Activated naive CD4-positive, alpha-beta T cell treated with Interleukin-2 at 50 U/mL for 16 hours (primary cell): ENCODE measurements around the gene HLF.
A peak's percentile ranks its signal among the peaks of the same experiment; 100 is the strongest.

Experiments used
- DNase-seq: peaks from one replicate; pipeline ENCODE4 v3.0.0-alpha.2; 2020

Gene HLF, protein sequence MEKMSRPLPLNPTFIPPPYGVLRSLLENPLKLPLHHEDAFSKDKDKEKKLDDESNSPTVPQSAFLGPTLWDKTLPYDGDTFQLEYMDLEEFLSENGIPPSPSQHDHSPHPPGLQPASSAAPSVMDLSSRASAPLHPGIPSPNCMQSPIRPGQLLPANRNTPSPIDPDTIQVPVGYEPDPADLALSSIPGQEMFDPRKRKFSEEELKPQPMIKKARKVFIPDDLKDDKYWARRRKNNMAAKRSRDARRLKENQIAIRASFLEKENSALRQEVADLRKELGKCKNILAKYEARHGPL

DNA sequence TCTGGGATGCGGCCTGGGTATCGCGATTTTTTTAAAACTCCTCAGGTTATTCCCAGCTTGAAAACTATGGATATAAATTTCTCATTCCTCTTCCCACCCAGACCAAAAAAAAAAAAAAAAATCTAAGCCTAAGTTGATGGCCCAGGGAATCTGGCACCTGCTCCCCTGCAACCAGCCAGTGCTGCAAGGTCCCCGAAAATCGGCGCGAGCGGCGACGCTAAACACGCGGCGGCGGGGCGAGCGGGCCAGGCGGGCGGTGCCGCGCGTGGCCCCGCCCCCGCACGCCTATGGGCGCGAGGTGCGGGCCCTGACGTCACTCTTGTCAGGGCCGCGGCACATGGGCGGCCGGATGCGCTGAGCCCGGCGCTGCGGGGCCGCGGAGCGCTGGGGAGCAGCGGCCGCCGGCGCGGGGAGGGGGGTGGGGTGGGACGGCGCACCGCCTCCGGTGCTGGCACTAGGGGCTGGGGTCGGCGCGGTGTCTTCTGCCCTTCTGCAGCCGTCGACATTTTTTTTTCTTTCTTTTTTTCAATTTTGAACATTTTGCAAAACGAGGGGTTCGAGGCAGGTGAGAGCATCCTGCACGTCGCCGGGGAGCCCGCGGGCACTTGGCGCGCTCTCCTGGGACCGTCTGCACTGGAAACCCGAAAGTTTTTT, at the start of gene HLF:
HLF (plus strand) TSS at position 316 of the 654 bp plus-strand sequence. CDS start 525 bp downstream, outside the sequence.
- peak; percentile 83 for DNase-seq

DNA sequence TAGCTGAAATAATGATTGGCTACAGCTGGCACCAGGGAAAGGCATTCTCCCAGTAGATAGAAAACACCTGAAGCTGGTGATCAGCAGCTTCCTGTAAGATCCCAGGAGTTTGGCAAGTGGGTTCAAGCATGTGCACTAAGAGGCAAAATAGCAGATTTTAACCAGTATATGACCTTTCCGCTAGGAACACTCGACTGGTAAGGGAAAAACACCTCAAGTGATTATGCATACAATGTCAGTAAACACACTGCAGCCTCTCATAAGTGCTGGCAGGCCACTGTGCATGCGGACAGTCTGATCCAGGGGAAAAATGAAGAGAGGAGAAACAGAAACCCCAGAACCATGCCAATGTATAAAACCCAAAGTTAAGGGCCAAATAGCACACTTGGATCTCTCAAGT, 49.0 kb upstream of the HLF start:
- no peak for DNase-seq

DNA sequence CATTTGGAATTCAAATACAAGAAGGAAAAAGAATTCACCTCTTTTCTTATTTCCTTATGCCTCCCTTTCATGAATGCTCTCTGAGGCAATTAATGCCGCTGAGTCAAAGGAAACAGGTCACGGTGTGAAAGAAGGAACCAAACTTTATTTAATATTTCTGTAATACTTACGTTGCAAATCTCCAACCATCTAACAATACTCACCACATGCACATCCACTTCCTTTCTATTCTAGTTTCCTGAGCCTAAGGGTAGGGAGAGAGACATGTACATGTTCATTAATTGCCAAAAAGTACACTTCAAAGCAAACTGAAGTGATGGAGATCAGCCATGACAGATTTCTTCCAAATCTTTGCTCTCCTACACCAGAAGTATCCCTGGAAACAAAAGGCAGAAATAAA, 47.9 kb upstream of the HLF start:
- DNase-seq = no peak

DNA sequence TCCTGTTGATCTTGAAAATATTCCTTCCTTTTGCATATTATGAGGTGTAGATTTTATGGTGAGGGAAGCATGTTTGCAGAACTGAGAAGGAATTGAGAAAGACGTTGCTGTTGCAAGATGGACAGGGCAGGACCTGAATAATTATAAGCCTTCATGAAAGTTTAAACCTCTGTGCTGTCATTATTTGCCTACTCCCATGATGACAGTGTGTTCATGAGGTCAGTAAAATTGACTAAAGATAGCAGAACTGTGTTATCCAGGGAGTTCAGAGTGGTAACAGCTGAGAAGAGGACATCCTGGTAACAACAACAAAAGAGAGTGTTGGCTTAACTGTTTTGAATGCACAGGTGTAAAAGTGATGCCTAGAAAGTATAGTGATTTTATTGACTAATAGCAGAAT, 45.3 kb upstream of the HLF start:
- DNase-seq = no peak

DNA sequence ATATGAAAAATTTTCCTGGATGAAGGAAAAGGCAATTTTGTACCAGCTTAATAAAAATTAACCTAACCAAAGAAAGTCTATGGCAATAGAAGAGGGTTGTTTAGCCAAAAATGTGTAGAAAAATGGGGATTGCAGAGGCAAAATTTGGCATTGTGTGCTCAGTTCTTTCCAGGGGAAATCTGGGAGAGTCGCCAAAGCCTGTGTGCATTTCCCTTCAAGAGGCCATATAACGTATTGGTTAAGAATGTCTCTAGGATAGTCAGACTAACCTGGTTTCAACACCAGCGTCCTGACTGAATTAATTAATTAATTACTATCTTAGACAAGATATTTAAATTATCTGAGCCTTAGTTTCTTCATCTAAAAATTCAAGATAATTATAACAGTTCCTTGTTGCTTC, 44.8 kb upstream of the HLF start:
- no peak for DNase-seq

DNA sequence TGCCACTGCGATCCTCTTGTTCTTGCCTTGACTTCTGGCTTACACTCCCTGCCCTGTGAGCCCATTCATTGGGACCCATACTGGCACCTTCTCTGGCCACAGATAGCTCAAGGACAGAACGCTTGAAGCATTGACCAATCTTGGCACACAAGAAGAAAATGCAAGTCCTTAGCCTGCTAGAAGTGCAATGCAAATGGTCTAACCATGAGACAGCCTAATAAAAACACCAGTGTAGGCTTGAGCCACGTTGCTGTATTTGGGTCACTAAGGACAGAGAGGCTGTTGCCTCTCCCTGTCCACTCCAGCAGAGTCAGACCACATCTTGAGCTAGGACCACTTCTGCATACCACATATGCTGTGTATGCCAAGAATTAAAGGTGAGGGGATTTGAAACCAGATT, 41.2 kb upstream of the HLF start:
- DNase-seq = no peak

DNA sequence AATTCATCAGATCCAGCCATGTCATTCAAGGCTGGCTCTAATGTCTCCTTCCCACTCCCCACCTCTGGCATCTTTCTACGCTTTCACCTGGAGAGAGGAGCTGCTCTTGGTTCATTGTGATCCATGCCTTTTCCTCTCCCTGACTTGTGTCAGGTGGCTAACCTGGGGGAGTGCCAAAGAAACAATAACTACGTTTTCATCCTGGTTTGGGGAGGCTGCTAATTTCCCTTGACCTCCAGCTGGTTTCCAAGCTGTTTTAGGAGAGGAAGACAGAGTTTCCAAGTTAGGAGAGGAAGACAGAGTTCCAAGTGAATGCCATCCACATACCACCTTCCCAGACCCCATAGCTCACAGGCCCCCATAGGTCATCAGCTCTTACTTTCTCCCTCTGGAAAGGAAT, 40.0 kb upstream of the HLF start:
- DNase-seq = no peak

DNA sequence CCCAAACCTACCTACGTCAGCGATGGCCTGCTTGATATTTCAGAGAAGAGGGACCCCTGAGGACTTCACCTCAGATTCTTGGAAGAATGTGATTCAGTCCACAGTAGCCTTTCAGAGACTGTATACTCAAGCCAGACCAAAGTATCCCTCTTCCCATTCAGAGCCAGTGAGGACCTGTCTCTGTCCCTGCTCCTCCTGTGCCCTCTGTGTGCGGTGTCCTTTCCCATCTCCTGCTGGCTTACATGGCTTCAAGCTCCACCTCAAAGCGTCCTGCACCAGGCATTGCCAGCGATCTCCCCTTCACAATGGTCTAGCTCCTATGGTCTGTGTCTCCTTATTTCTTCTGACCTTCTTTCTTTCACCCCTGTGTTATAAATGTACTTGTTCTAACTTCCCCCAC, 39.5 kb upstream of the HLF start:
- no peak for DNase-seq

DNA sequence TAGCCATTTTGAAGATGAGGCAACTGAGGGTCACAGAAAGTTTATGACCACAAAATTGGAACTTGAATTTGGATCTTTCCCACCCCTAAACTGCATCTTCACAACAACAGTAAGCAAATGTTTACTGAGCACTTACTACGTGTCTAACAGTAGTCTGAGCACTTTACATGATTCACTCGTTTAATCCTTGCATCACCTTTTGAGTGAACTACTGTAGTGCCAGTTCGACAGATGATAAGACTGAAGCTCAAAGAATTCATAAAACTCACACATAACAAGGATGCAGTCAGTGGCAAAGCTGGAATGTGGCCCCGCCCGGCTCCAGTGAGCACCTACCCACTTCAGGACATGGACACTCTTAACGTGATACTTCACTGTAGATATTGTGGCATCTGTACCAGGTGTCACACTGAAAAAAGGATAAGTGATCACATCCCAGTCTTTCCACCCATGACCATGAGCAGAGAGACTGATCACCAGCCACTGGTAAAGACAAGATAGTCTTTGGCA, 36.0 kb upstream of the HLF start:
- DNase-seq = no peak

DNA sequence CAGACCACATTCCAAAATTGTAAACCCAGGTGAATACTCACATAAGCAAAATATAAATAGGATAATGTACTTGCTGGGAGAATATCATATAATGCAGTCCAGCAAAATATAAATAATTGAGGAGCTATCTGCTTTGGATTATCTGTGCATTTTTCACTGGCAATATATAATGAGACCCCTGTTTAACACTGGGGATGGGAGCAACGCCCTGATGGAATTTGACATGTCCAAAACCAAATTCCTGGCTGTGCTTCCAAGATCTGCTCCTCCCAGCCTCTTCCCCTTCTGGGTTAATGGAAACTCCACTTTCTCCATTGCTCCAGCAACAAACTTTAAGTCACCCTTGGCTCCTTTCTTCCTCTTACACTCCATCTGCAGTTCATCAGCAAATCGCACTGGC, 35.5 kb upstream of the HLF start:
- no peak for DNase-seq

DNA sequence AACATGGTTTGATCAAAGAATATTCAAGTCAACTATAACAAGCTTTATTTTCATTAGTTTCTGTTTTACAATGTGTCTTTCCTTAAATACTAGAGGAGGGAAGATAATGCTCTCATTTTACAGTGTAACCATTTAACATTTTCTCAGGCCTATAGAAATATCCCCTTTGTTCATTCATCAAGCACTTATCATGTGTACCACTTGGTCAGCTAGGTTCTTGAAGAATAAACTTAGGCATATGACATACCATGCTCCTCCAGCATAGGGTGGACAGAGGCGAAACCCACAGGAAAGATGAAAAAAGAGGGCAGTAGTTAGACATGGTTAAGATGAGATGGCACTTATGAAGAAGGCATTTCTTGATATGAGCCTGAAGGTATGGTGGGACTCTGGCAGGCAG, 34.0 kb upstream of the HLF start:
- no peak for DNase-seq

DNA sequence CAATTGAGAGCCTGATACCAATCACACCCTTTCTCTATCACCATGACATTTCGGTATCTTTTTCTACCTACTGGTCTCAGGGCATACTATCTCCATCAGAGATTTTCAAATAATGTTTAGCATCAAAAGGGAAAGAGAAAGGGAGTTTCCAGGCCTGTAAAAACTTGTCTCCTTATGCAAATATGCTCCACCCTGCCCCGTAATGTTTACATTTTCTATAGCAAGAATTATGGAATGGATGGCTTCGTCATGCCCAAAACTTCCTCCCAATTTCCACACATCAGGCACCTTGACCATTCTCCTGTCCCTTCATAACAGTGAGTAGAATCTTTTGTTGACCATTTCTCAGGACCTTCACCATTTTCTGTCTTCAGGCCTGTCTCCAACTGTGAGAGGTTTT, 30.9 kb upstream of the HLF start:
- DNase-seq = no peak

DNA sequence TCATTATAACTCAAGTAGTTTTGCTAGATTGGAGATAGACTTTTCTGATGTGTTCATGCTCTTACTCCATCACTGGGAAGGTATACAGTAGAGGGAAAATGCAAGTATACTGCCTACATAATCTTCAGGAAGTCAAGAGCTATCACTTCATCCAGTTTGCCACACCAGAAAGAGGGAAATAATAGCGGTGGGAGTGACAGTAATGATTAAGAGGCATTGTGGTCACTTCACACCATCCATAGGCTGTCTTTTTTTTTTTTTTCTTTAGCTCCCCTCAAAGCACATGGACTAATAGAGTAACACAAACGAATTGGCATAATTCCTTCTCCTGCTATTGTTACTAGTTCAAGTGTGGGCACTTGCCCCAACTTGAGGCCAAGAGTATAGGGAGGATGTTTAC, 28.4 kb upstream of the HLF start:
- DNase-seq = no peak

DNA sequence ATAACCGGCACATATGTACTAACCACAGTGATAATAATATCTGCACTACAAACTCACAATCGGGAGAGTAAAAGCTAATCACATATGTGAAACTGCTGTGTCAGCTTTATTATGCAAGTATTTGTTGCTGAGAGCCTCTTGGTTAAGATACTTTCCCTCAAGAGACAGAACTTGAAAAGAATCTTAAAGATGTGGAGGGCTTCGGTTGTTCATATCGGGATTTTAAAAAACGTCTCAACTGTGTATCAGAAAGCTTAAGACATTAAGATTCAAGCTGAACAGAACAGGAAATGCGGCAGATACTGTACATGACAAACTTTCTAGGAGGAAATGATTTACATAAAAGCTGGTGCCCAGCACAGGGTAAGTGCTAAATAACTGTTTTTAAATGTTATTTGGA, 27.5 kb upstream of the HLF start:
- DNase-seq = no peak

DNA sequence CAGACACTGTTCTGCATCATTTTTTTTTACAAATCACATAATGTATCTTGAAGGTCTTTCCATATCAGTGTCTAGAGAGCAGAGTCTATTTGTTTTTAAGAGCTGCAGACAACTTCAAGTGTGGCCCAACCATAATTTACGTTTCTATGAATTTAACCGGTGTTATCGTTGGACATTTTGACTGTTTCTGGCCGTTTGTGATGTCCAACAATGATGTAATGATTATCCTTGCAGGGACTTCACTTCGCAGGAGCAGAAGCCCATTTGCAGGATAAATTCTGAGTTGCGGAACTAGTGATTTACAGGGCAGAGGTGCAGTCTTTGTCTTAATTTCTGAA, 26.9 kb upstream of the HLF start:
- DNase-seq = no peak

DNA sequence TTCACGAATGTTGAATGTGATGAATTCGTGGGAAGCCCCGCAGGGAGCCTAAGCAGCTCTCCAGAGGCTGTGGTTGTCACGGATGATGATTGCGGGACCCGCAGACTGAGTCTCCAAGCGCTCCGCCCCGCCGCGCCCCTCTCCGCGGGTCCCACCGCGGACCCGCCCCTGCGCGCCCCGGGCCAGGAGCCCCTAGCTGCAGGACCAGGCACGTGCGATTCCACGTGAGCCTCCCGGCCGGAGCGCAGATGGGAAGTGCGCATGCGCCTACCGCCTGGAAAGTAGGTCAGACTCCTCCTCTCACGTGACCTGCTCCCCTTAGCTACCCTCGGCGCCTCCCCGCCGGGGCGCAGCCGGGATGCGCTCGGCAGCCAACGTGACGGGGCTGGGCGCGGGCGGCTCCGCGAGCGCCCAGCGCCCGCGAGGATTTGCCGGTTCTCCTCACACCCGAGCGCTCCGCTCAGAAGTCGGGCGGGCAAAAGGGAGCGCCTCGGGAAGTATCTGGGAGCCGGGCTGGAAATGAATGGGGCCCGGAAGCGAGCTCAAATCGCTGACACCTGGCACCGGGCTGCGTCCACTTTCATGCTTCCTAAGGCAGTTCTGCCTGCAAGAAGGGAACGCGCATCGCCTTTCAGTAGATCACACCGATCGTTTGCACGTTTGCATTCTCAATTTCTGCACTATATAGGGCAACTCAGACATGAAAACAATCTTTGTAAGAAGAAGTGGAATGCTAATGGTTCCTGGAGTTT, 26.4 kb upstream of the HLF start:
- DNase-seq = peak; percentile 89

DNA sequence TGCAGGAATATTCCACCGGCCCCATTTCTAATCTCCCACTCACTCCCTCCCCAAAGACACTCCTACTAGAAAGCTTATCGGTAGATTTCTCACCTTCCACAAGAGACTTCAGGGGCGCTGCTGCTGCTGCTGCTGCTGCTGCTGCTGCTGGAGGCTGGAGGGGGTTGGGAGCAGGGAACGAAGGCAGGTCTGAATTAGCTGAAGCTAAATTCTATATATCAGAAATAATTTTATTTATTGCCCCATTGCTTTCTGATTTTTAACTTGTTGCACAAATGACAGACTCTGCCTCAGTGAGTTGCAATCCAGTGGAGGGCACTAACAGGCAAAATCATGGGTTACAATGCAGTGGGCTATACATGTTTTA, 25.8 kb upstream of the HLF start:
- peak; percentile 16 for DNase-seq

DNA sequence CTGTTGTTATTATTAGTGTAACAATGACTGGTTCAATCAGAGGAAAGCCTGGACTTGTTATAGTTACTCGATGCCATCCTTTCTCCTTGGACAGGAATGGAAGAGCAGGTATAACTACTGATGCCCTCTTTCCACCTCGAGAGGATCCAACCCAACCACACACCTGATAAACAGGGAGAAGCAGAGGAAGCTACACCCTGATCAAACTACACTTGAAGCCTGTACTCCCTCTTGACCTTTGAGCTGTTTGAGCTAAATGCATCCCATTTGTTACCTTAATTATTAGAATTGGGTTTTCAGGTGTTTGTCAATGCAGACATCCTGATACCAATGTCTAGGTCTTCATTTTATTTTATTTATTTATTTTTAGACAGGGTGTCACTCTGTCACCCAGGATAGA, 23.7 kb upstream of the HLF start:
- no peak for DNase-seq

DNA sequence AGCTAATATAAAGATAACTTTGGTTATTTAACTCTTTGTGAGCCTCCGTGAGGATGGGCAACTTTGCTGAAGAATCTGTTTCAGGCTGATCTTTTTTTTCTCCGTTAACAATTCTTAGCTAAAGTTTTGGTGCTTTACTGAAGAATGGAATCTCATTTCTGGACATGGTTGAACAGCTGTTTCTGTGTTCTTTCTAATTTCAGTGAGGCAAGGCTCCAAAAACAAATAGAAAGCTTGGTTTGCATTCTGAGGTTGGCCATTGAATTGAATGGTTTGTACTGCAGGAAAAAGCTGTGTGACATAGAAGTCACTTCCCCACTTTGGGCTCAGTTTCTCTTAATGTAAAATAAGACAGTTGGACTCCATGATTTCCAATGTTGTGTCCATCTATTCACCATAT, 22.3 kb upstream of the HLF start:
- no peak for DNase-seq

DNA sequence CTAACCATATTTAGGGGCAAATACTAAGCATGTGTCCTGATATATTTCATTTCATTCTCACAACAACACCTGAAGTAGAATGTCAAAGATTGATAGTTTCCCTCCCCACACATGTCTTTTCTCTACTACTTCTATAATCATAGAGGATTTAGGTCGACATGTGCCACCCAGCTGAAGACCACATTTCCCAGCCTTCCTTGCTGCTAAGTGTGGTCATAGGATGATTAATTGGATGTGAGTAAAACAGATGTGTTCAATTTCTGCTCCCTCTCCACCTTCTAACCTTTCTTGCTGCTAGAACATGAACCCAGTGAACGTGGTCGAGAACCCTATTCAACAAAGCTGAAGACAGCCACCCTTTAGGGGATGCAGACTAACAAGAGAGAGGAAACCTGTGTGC, 18.8 kb upstream of the HLF start:
- DNase-seq = no peak

DNA sequence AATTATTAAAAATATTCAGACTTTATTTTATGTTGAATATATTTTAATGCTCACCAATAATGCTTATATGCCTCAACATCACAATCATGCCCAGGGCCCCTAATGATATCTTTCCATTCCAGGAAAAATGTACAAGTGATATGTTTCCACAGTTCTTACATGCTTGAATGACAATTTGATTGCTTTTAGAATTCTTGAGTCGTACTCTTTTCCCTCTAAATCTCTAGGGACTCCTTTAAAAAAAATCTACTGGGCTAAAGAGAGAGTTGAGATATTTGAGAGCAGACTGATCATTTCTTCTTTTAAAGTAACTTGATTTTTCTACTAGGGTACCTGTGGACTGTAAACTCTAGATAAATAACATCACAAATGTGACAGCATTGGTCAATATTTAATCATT, 18.2 kb upstream of the HLF start:
- no peak for DNase-seq

DNA sequence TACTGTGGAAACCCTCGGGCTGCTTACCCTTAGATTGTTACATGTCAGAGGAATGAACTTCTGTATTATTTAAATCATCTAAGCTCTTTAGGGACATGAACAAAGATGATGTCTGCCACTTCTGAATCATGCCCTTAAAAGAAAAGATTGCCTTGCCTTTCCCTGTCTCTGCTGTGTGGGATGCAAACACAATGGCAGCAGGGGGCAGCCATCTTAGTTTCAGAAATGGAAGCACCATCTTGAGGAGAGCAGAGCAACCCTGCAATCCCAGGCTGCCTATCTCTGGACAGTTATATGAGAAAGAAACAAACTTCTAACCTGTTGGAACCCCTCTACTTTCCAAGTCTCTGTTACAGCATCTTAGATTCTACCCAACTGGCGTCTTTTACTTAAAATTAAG, 16.7 kb upstream of the HLF start:
- no peak for DNase-seq

DNA sequence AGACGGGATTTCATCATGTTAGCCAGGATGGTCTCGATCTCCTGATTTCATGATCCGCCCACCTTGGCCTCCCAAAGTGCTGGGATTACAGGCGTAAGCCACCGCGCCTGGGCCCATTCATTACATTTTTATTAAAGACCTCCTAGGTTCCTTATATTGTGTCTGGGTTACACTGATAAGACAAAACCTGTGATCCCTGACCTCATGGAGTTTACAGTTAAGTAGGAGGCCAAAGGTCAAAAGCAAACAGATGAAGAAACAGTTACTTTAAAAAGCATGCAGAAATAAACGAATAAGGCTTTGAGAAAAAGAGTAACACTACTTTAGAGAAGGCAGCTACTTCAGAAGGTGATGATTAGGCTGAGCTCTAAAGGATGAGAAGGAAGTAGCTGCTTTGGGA, 14.9 kb upstream of the HLF start:
- no peak for DNase-seq

DNA sequence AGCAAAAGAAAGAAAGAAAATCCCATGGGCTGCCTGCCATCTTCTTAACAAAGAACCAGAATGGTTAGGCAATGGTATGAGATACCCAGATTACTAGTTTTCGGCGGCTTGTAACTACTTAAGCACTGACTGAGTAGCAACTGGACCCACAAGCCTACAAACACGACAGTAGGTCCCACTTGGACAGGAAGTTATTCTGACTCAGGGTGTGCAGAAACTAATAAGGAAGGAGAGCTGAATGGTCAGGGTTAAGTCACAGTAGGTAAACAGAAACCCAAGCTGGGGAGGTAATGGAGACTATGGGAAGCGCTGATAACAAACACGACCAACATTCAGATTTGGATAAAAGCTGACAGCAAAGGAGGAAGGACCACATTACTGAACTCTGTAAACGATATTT, 10.4 kb upstream of the HLF start:
- DNase-seq = no peak
